Fibroblast of mammary gland (primary cell): ENCODE data around the gene OTX1.

ENCODE experiments used
- DNase-seq: peaks from one replicate; pipeline ENCODE4 v3.0.0-alpha.2; 2010; ENCODE audit warnings: low read depth
- H3K4me3 ChIP-seq: 2 replicates; pipeline ENCODE4 v1.5.1; 2011; ENCODE audit warnings: low read depth, mild to moderate bottlenecking, low read length, moderate library complexity; ENCODE audit not compliant: control insufficient read depth
- TF ChIP-seq, protein P1 (sequence below): conservative IDR thresholded peaks from 2 replicates; pipeline ENCODE4 v1.5.1; 2011; ENCODE audit warnings: low read depth, low read length, inconsistent platforms; ENCODE audit not compliant: control insufficient read depth, insufficient read depth

The OTX1 gene

GRCh38 chr2:63055226-63056106 is 4.8 kb downstream of the OTX1 start:
- H3K4me3 ChIP-seq: peak overlapping the region; percentile 7
- no peak for DNase-seq
- TF ChIP-seq, protein P1, sequence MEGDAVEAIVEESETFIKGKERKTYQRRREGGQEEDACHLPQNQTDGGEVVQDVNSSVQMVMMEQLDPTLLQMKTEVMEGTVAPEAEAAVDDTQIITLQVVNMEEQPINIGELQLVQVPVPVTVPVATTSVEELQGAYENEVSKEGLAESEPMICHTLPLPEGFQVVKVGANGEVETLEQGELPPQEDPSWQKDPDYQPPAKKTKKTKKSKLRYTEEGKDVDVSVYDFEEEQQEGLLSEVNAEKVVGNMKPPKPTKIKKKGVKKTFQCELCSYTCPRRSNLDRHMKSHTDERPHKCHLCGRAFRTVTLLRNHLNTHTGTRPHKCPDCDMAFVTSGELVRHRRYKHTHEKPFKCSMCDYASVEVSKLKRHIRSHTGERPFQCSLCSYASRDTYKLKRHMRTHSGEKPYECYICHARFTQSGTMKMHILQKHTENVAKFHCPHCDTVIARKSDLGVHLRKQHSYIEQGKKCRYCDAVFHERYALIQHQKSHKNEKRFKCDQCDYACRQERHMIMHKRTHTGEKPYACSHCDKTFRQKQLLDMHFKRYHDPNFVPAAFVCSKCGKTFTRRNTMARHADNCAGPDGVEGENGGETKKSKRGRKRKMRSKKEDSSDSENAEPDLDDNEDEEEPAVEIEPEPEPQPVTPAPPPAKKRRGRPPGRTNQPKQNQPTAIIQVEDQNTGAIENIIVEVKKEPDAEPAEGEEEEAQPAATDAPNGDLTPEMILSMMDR: no peak

DNA sequence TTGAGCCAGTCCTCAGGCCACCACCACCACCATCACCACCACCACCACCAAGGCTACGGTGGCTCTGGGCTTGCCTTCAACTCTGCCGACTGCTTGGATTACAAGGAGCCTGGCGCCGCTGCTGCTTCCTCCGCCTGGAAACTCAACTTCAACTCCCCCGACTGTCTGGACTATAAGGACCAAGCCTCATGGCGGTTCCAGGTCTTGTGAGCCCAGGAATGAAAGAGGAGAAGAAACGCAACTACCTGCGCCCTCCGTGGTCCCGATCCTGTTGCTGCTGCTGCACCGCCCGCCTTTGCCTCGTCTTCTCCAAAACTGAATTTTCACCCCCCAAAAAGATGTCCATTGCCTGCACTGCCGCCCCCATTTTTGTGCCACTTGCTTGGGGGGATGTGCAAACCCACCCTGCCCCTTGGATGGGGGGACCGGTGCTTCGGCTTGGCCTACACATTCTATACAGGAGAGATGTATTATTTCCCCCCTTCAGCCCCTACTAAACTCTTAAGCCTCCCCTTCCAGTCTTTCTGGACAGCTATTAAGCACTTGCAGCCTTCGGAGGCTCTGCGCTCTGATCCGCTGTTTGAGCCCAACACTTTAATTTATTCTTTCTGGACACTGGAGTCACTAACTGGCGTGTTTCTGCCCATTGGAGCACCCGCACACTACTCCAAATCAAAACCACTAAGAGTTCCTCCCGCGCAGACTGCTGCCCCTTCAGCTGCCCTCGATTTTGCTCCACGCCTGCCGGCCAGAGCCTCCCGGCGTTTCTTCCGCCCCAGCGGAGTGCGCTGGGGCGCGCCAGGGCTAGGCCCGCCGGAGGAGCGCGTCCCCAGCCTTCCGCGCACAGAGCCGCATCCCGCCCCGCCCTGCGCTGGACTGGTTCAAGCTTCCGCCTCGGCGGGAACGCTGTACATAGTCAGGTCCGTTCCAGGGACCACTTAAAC is 5.7 kb downstream of the OTX1 start:
- peak; percentile 22 for DNase-seq
- TF ChIP-seq, protein P1: no peak
- no peak overlapping the region for H3K4me3 ChIP-seq

DNA sequence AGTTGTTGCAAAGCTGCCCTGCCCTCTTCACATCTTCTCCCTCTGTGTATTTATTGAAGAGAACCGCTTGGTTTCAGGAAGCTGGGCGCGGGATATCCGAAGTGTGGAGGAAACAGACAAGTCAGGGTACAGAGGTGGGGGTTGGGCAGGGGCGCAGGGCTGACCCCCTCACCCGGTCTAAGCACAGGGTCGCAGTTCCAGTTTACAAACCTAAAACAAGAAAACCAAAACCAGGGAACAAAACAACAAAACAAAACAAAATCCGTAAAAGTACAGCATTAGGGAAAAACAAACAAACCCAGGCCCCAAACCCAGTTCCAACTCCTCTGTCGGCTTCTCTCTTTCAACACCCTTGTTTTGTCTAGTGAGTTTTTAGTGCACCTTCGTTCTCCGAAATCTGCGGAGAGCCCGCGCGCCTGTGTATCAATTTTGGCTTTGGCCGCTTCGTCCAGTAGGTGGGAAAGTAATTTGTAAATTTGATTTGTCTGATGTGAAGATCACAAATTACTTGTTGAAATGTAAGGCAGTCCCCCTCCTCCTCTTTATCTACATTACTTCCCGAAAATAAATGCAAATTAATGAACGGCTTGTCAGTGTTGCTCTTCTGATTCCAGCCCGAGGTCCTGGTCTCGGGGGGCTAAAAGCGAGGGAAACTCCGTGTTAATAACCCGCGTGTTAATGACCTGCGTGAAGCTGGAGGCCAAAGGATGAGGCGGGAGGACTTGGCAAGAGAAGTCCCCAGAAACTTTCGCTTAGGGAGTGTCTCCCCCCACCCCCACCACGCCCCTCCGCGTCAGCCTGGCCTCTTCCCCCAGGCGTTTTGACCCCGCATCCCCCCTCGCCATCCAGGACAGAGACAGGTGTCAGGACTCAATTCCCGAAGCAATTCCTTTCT is 6.9 kb downstream of the OTX1 start:
- TF ChIP-seq, protein P1: no peak
- no peak overlapping the region for H3K4me3 ChIP-seq
- no peak for DNase-seq

DNA sequence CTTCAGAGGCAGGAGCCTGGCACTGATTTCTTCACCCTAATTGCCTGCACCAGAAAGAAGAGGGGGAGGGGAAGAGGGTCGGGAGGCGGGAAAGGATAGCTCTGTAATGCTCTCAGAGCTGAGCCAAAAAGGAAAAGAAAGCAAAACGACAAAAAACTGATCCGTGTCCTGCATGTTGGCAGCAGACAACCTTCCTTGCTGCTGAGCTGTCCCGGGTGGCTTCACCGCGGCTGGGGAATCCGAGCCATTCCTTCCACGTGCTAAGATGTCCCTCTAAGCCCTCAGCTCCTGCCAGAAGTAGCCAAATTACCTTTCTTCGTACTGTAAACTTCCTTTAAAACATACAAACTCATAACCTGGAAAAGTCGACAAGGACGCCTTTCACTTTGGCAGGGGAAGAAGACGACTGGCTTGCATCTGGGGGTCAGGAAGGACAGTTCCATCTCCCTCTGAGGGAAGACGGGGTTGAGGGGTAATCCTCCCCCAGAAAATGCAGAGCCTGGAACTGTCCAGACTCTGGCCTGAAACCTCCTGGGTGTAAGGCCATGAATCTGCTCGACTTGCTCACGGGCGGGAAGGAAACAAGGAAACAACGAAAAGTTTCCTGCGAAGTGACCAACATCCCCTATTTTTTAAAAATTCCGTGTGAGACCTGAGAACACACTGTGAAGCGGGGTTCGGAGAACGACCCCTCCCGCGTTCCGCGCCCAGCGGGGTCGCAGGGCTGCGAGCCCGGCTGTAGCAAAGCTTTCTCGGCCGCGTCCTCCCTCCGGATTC is 7.7 kb downstream of the OTX1 start:
- DNase-seq: peak; percentile 11
- no peak overlapping the region for H3K4me3 ChIP-seq
- TF ChIP-seq, protein P1: no peak

- no peak overlapping the region for H3K4me3 ChIP-seq
- TF ChIP-seq, protein P1: no peak
- DNase-seq: no peak
These were observed 8.5 kb downstream of the OTX1 start for GRCh38 chr2:63058921-63059792.
